Stimulated activated CD8-positive, alpha-beta memory T cell treated with anti-CD3 and anti-CD28 coated beads, Interleukin-12 subunit alpha, Interleukin-12 subunit beta, amount 100 ng/mL, for 24 hours (primary cell): Measurements from ENCODE around the gene AAMP.
"Not testable (repeated sequence)": the region's sequence is repeated elsewhere in the genome, so short reads cannot be mapped to it uniquely, and the experiment has no call there.

Source experiments
- DNase-seq: peaks from one replicate; pipeline ENCODE4 v3.0.0-alpha.2; 2020; ENCODE audit errors: extremely low read depth

AAMP gene, protein sequence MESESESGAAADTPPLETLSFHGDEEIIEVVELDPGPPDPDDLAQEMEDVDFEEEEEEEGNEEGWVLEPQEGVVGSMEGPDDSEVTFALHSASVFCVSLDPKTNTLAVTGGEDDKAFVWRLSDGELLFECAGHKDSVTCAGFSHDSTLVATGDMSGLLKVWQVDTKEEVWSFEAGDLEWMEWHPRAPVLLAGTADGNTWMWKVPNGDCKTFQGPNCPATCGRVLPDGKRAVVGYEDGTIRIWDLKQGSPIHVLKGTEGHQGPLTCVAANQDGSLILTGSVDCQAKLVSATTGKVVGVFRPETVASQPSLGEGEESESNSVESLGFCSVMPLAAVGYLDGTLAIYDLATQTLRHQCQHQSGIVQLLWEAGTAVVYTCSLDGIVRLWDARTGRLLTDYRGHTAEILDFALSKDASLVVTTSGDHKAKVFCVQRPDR

GRCh38 chr2:218269900-218270720 lies at the start of gene AAMP, which contains the start of gene PNKD:
Gene AAMP, minus strand, starts transcription at chr2:218270137. Its CDS starts 51 bp downstream, at chr2:218270086.
Gene PNKD, plus strand, starts transcription at chr2:218270519. Its CDS starts 17 bp downstream, at chr2:218270536.
- peak; percentile 100 for DNase-seq

- no peak for DNase-seq
These were observed 48.3 kb upstream of the AAMP start for GRCh38 chr2:218318241-218318640.

GRCh38 chr2:218317835-218318234 lies 47.9 kb upstream of the AAMP start:
- DNase-seq = no peak

DNA sequence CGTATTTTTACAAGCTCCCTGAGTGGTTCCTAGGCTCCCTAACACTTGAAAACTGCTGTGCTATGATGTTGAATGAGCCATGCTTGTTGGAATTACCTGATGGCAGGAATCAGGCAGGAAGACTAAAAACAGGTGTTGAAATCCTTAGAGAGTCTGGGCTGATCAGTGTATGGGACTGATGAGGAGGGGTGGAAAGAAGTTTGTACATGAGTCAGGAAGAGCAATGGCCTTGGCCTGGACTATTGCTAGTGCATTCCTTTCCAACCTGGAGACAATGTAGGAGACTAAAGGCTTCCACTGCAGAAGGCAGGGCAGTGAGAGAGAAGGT lies 47.3 kb upstream of the AAMP start:
- no peak for DNase-seq

- no peak for DNase-seq
These were observed 45.5 kb upstream of the AAMP start for GRCh38 chr2:218315397-218315796.

DNA sequence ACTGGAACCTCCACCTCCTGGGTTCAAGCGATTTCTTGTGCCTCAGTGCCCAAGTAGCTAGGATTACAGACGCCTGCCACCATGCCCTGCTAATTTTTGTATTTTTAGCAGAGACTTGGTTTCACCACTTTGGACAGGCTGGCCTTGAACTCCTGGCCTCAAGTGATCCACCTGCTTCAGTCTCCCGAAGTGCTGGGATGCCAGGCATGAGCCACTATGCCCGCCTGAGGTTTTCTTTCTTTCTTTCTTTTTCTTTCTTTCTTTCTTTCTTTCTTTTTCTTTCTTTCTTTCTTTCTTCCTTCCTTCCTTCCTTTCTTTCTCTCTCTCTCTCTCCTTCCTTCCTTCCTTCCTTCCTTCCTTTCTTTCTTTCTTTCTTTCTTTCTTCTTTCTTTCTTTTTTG lies 44.8 kb upstream of the AAMP start:
- DNase-seq = not testable (repeated sequence)

- no peak for DNase-seq
These were observed 43.4 kb upstream of the AAMP start for GRCh38 chr2:218313356-218313755.

DNA sequence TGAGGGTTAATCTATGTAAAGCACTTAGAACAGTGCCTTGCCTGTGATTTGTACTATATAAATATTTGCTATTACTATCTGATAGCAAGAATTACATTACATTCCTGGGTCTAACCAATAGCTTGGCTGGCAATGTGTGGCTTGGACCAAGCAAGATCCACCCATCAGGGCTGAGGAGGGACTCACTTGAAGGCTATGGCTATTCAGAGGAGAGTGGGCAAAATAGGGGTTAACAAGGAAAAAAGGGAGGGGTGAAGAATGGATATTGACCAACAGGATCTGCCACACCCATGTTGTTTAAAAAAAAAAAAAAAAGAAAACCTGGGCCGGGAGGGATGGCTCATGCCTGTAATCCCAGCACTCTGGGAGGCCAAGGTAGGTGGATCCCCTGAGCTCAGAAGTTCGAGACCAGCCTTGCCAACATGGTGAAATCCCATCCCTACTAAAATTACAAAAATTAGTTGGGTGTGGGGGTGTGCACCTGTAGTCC lies 42.4 kb upstream of the AAMP start:
- DNase-seq = no peak

- not testable (repeated sequence) for DNase-seq
These were observed 41.8 kb upstream of the AAMP start for GRCh38 chr2:218311541-218312266.

GRCh38 chr2:218310853-218311540 lies 41.1 kb upstream of the AAMP start:
- DNase-seq = no peak

- DNase-seq = no peak
These were observed 37.6 kb upstream of the AAMP start for GRCh38 chr2:218307415-218308090.

DNA sequence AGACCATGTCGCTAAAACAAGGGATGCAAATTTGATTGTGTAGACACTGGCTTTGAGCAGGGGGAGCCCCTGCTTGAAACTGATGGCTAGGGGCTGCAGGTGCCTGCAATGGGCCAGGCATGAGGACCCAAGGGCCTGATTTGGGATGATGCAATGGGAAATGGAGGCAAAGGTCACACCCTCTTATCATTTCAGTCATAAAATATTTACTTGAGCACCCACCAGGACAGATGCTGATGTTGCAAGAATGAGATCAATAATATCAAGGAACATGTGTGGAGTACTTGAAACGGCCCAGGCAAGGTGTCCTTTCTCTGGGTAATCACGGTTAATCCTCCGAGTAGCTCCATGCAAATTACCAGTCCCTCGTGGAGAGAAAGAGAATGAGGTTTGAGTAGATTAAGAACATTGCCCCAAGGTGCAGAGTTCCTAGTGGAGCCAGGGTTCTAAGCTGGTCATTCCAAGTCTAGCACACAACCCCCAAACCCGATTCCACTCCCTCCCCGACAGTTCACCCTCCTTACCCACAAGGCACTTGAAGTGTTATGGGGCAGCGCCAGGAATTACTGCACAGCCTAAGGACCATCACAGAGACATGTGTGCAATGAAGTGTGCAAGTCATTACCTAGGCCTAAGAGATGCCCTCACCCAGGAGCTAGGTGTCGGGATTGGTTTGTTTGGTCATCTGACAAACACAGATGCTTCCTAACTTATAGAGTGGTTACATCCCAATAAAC lies 36.4 kb upstream of the AAMP start:
- no peak for DNase-seq

GRCh38 chr2:218305383-218305782 lies 35.4 kb upstream of the AAMP start:
- no peak for DNase-seq

GRCh38 chr2:218301176-218301819 lies 31.4 kb upstream of the AAMP start:
- peak; percentile 61 for DNase-seq

GRCh38 chr2:218300141-218300540 lies 30.2 kb upstream of the AAMP start:
- DNase-seq = no peak

DNA sequence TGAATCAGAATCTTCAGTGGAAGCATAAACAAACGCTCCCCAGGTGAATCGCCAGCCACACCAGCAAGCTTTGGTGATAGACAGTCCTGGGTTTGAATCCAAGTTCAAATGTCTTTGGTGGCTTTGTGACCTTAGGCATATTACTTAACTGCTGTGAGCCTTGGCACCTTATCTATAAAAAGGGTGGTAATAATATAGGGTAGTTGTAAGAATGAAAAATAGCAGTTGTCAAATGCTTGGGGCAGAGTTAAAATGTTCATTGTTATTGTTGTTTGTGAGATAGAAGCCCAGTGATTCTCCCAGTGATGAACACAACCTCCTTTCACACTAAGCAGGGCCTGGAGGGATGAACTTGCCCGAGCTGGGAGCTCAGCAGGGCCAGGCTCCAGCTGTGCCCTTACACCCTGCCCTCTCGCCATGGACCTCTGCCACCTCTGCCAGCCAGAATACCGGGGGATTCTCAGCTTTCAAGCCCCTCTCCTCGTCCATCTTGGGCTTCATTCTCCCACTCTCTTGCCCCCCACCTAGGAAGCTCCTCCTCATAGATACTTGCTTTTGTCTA lies 28.5 kb upstream of the AAMP start:
- no peak for DNase-seq

DNA sequence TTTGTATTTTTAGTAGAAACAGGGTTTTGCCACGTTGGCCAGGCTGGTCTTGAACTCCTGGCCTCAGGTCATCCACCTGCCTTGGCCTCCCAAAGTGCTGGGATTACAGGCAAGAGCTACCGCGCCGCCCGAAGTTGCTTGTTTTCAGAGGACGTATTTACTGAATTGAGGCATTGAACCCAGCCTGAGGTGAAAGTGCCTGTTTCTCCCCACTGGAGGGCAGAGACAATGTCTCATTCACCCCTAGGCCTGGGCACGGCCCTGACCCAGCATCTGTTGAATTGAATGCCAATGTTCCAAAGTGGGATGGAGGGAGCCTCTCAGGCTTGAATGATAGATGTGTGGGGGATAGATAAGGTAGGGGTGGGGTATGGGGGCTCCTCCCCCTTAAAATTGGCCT lies 26.9 kb upstream of the AAMP start:
- no peak for DNase-seq

GRCh38 chr2:218296200-218296599 lies 26.3 kb upstream of the AAMP start:
- DNase-seq = no peak

GRCh38 chr2:218295029-218295428 lies 25.1 kb upstream of the AAMP start:
- DNase-seq = no peak
